ENCODE data around the gene ARMC7.
A peak's percentile ranks its signal among the peaks of the same experiment; 100 is the strongest.

Gene ARMC7

DNA sequence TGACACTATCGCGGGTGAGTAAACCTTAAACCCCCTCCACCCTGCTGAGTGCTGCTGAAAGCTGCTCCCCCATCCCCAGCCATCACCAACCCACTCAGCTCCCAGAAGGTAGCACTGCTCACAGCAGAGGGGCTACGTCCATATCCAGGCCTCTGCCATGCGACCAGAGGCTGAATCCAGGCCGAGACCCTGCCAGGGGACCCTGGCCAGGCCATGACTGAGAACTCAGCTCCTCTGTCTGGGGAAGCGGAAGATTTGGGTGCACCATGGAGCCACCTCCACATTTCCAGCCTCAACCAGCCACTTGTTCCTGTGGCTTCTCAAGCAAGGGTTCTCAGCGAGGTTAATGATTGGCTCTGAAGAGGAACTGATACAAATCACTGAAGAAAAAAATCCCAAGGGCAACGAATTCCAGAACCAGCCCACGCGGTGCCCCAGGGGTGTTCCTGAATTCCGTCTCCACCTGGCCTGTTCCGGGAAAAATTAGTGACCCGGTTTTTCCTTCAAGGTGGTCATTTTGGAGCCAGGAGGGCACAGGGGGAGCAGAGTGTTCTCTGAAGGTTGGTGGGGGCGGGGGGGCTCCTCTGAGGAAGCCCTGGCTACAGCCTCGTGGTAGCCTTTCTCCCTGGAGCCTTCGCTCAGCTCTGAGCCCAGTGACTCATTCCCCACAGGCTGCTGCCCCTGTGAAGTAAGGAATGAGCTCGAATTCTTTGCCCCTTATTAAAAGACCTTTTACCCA, 31.3 kb upstream of the ARMC7 start:
- no peak for DNase-seq

DNA sequence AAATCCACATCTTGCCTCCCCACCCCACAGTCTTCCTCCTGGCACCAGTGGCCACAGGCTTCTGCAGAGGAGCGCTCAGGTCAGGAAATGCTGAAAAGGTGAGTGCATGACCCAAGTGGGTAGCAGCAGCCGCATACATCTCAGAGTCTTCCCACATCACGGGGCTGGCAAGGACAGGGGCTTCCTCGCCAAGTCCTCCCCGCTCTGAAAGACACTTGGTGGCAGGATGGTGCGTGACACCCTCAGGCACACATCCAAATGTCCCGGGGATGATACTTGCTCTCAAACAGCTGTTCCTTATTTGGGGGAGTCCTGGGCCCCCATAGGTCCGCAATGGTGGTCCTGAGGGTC, 30.8 kb upstream of the ARMC7 start:
- DNase-seq: no peak

DNA sequence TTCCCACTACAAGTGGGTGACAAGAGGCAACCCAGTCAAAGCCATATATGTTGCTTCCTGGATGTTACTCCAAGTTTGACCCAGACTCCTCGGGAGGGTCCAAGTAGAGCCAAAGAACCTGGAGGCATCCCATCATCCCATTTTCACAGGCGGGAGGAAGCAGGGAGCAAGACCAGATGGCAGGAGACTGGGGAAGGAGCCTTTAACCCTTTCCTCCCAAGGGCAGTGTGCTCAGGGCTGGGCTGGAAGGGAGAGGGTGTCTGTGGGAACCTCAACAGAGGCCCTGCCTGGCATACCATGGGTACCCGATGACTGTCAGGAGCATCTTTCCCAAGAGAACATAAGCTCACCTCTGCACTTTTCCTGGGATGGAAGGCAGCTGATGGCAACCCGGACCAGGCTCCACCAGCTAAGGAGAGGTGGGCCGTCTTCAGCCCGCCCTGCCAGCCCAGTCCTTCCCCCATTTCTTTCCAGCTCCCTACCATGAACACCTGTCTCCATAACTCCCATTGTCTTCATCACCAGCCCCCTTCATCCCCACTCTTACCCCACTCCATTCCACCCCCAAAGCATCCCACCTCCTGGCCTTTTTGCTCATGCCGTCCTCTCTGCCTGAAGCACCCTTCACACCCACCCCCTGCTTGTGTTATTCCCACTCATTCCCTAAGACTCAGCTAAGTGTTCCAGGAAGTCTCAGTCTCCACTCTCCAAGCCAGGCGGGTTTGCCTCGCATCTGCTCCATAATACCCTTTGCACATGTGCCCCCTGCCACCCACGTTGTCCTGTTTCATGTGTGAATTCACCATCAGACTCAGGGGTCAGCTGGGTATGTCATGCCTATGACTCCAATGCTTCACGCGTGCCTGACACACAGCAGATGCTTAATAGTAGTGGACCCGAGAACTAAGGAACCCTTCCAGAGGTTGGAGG, 27.9 kb upstream of the ARMC7 start:
- no peak for DNase-seq

DNA sequence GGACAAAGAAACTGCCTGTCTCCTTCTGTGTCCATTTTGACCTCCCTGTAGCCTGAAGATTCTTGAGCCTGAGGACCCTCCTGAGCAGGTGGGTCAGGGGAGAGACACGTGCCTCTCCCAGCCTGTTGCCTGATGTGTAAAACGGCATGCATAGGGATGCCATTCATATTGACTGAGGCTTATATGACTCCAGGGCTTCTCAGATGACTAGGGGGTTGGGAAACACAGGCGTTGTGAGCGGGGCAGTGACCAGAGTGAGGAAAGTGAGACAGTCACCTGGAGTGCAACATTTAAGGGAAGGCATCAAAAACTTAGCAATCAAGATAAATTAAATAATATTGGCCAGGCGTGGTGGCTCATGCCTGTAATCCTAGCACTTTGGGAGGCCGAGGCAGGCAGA, 27.1 kb upstream of the ARMC7 start:
- no peak for DNase-seq

DNA sequence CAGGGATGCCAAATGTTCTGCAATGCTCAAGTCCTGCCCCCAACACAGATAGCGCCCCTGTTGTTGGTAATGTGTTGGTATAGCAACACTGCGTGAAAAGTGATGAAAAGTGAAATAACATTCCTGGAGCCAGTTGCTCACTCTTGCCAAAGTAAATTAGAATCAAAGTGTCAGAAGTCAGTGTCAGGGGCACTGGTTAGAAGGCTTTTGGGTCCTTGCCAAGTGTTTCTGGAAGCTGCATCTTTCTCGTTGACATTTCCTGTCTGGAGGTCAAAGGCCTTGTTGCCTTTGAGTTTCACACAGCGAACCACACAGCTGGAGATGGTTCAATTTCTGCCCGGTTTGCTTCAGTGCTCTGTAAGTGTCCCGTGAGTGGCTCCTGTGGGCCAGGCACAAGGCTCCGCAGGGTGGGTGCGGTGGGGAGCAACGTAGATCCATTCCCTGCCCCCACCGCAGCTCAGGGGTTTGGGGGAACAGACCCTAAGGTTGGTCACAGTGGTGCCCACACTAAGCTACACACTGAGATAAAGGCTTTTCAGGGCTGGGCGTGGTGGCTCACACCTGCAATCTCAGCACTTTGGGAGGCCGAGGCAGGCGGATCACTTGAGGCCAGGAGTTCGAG, 25.6 kb upstream of the ARMC7 start:
- no peak for DNase-seq

DNA sequence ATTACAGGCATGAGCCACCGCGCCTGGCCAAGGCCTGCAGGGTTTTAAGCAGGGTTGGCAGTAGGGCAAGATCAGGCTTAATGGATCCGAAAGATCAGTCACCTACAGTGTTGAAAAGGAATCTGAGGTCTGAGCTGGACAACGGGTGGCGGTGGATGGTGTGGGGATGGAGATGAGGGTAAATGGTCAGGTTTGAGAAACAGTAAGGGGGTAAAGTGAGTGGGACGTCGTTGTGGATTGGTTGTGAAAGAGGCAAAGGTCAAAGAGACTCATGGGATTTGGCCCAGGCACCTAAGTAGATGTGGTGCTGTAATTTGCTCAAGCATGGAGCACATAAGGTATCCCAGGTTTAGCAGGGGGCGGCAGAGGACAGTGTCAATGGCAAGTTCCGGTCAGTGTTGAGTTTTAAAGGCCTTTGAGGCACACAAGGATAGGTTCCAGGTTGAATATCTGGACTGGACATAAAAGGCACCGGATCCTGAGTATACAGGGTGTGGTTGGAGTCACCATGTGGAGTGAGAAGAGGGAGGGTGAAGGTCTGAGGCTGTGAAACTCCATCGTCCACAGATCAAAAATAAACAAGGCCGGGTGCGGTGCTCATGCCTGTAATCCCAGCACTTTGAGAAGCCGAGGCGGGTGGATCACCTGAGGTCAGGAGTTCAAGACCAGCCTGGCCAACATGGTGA, 23.1 kb upstream of the ARMC7 start:
- DNase-seq: no peak

DNA sequence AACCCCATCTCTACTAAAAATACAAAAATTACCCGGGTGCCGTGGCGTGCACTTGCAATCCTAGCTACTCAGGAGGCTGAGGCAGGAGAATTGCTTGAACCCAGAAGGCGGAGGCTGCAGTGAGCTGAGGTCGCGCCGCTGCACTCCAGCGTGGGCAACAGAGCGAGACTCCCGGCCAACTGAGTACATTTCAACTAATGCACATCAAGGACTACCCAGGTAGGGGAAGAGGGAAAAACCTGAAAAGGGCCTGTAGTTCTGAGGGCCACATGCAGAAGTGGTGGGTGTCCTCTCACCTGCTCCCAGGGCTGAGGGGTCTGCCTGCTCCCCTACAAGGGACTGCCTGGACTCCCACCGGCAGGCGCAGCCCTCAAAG, 22.6 kb upstream of the ARMC7 start:
- no peak for DNase-seq

DNA sequence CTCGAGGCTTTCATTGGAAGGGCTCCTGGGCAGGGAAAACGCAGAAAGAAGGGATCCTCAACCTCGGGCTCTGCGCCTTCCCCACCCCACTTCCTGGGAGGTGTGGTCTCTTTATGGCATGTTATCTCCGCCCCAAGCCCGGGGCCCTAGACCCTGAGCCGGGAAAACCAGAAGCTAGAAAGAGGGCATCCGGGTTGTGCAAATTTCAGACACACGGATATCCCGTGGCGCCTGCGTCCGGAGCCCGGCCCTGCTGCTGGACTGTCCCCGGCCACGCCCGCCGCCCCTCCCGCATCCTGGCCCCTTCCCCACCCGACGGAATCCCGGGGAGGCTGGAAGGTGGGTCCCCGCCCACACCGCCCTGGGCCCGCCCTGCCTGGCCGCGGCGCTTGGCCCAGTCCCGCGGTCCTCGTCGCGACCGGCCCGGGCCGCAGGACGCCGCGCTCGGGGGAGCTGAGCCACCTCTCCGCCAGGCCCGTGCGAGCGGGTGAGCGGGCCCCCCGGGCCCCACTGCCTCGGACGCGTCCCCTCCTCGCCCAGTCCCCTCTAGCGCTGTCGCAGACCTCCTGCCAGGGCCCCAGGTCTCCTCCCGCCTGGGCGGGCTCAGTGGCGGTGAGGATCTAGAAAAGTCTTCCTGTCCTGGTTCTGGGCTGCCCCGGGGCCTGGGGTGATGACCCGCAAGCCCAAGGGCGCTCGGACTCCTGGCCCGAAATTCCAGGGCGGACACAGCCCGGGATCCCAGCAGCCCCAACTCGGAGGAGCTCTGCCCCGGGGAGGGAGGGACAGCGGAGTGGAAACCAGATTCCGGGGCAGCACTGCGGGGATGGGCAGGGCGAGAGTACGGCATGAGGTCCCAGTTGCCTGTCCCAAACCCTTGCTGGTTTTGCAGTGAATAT, 22.0 kb upstream of the ARMC7 start, which contains the start of gene SLC16A5:
Gene SLC16A5, plus strand, starts transcription at position 397 of the 896 bp plus-strand sequence. CDS start 5,683 bp downstream, outside the sequence.
- DNase-seq: peak; percentile 41

DNA sequence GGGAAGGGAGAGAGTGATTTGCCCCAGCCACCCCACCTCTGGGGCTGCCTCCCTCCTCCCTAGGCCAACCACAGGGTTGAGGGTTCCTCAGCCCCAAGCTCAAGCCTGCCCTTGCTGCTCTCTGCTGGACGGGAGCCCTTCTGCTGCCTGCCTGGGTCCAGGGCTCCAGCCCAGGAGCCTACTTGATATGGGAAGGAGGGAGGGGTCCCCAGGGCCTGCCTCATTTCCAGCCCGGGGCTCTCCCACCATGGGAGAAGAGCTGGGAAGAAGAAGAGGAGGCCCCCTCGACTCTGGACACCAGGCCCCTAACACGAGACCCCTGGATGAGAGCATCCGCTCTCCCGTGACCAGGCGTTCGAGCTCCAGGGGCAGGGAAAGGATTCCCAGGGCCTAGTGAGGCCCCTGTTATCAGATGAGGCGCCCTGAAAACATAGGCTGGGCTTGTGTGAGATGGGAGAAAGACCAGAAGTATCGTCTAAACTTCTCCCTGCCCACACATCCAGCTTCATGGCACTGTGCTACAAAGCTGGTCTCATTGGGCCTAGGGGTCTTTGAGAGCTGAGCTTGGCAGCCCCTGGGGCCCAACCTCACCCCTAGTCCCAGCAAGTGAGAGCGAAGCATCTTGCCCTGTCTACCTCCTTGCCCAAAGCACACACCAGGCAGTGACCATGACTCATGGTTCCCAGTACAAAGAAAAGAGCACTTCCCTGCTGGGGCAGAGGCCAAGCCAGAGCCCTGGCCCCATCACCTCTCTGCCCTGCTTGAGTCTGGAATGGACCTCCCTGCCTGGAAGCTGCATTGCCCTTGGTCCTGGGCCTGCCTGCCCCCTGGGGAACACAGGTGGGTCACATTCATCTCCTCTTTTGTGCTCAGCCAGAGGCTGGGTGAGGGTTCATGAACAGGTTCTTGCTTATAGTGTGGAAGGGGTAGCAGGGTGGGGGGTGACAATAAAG, 21.0 kb upstream of the ARMC7 start:
- DNase-seq: no peak

DNA sequence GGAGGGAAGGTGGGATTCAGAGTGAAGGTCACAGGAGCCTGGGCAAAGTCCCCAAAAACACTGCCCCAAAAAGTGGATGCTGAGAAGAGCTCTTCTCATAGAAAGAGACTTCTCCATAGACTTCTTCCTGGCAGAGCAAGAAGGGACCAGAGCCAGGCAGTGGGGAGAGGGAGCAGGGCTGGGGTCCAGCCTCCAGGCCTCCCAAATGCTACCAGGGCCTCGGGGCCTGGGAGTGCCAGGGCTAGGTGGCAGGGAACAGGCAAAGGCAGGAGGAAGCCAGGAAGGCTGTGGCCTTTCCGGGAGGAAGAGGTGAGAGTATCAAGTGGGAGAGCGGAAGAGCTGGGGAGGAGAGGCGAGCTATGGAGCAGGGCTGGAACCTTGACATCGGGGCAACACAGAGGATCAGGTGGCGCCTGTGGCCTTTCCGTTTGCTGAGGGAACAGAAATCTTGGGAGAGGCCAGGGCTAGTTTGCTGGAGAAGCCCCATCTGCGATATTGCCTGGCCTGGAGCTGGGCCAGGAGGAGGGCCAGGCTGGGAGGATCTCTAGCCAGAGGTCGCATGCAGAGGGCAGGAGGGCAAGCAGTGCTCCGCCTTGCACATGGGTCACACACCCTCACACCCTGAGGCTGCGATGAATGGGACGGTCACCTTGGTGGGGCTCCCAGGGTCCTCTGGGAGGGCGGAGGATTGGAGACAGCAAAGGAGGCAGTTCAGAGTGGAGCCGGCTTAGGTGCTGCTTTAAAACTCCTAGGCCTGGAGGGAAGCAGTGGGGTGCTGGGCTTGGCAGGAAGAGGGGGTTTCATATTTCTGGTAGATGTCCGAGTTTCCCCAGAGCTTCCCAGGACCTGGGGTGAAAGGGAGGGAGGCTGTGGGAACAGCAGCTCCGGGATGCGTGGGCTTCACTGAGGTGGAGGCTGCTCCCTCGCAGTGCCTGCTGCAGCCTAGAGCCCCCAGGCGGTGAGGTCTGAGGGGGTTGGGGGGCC, 18.6 kb upstream of the ARMC7 start:
- no peak for DNase-seq

DNA sequence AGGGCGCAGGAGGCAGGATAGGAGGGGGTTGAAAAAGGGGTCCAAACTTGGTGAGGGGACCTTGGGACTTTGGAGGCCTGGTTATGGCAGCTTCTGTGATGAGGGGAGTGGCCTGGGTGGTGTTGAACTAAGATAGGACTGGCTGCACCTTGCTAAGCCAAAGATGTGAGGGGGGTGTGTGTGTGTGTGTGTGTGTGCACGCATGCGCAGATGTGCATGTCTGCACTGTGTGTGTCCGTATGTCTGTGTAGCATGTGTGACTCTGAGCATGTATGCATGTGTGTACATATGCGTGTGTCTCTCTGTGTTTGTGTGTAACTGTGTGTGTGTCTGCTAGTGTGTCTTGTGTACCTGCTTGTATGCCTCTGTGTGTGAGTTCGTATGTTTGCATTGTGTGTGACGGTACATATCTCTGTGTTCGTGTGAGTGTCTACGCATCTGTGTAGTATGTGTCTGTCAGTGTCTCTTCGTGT, 17.9 kb upstream of the ARMC7 start:
- no peak for DNase-seq

DNA sequence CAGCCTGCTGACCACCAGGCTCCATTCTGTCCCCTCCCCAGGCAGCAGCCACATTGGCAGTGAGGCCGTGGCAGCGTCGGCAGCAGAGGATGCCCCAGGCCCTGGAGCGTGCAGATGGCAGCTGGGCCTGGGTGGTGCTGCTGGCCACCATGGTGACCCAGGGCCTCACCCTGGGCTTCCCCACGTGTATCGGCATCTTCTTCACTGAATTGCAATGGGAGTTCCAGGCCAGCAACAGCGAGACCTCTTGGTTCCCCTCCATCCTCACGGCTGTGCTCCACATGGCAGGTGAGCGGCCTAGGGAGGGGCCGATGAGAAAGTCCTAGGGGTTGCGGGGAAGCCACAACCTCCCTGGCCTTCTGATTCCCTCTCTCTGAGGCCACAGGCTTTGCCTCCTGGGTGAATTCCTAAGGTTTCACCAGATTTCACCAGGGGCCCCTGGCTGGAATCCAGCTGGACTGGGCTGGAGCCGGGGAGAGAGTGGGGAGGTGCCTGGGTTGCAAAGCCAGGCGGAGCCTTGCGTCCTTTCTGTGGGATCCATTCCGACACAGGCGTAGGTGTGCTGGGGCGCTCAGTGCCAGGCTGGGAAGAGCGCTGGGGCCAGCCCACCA, 16.1 kb upstream of the ARMC7 start:
- DNase-seq: no peak

DNA sequence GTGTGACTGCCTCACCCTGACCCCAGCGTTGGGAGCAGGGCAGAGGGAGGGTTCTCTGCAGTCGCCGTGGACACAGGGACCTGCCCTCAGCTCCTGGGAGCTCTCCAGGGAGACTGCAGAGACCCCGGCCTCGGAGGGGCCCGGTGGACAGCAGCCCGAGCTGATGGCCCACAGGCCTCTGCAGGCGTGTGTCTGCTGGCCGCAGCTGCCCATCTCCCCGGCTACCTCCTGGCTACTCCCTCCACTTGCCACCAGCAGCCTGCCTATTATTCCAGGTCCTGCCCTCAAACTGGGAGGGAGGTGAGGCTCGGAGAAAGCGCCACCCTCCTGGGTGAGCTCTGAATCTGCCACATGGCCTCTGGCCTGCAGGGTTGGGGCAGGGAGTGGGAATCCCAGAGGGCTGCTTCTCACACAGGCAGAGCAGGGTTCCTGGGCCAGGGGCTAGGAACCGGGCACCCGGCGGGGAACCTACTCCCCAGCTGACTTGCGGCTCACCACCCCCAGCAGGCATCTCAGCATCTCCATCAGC, 14.8 kb upstream of the ARMC7 start:
- no peak for DNase-seq

DNA sequence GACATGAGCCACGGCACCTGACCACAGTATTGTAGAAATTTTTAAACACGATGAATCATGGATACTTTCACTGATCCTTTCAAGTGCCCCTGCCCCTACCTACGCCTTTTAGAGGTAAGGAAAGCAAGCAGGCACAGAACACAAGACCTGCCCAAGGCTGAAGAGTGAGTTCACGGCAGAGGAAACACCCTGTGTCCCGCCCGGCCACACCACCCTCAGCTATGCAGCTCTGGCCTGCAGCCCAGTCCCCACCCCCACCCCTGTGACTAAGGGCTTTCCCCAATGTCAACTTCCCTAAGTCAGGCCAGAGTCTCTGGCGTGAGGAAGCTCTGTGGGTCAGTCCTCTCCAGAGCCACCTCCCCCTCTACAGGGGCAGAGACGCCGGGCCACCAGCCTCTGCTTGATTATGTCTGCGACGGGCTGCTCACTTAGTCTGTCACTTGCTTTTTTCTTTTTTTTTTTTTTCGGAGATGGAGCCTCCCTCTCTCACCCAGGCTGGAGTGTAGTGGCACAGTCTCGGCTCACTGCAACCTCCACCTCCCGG, 13.6 kb upstream of the ARMC7 start:
- DNase-seq: no peak

DNA sequence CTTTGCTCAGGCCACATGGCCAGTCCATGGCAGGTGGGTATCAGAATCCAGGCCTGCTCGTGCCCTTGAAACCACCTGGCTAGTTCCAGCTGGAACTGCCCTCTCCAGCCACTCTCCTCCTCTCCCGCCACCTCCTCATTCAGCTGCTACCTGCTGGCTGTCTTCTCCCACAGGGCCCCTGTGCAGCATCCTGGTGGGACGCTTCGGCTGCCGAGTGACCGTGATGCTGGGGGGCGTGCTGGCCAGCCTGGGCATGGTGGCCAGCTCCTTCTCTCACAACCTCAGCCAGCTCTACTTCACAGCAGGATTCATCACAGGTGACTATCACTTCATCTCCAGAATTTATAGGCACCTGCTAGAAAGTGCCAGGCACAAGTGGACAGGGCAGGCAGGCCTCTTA, 11.9 kb upstream of the ARMC7 start:
- no peak for DNase-seq

DNA sequence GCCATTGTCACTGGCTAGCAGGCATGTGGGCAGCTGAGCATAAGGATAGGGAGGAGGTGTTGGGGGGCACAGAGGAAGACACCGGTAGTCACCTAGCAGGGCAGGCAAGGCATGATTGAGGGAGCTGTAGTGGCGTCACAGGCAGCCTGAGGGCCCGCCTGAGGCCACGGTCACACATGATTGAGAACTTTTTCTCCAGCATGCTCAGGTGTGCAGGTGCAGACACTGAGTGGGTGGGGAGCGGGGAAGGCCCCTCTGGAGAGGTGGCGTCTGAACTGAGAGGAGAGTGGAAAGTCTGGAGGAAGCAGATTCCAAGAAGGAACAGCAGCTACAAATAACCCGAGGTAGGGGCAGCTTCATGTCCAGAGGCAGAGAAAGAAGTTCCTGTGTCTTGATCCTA, 10.9 kb upstream of the ARMC7 start:
- no peak for DNase-seq

DNA sequence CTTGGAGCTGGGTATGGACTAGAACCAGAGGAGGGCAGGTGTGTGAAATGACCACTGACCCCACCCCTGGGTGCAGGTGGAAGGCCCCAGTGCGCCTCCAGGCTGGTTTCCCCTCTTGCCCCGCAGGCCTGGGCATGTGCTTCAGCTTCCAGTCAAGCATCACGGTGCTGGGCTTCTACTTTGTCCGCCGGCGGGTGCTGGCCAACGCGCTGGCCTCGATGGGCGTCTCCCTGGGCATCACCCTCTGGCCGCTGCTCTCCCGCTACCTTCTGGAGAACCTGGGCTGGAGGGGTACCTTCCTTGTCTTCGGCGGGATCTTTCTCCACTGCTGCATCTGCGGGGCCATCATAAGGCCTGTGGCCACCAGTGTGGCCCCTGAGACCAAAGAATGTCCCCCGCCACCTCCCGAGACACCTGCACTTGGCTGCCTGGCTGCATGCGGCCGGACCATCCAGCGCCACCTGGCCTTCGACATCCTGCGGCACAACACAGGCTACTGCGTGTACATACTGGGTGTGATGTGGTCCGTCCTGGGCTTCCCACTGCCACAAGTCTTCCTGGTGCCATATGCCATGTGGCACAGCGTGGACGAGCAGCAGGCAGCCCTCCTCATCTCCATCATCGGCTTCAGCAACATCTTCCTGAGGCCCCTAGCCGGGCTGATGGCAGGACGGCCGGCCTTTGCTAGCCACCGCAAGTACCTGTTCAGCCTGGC, 9.7 kb upstream of the ARMC7 start:
- DNase-seq: no peak

DNA sequence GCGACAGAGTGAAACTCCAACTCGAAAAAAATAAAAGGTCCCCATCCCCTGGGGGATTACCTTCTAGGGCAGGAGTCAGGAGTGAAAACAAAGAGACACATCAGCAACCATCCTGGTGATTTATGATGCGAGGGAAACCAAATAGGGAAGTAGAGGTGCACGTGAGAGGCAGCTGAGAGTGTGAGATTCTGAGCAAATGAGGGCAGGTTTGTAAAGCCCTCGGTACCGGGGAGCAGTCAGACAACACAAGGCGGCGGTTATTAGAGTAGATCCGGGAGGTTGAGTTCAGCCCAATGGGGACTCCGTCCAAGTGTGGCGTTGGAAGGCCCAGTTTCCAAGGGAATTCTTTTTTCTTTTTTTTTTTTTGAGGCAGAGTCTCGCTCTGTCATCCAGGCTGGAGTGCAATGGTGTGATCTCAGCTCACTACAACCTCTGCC, 7.4 kb upstream of the ARMC7 start:
- no peak for DNase-seq
